Measurements from ENCODE around the gene SARM1. TPM values are rescaled to one million over a fixed set of nuclear protein-coding genes. Genes with fewer than 3 reads are reported as not detected.
"Not testable (repeated sequence)": the region's sequence is repeated elsewhere in the genome, so short reads cannot be mapped to it uniquely, and the experiment has no call there.

SARM1 gene
- total and polyA plus RNA-seq, 2 of the 13 experiments (the other 11 are each of a cell fraction or from before 2014, with no cell fraction given) = 0.73 to 0.86 TPM

DNA sequence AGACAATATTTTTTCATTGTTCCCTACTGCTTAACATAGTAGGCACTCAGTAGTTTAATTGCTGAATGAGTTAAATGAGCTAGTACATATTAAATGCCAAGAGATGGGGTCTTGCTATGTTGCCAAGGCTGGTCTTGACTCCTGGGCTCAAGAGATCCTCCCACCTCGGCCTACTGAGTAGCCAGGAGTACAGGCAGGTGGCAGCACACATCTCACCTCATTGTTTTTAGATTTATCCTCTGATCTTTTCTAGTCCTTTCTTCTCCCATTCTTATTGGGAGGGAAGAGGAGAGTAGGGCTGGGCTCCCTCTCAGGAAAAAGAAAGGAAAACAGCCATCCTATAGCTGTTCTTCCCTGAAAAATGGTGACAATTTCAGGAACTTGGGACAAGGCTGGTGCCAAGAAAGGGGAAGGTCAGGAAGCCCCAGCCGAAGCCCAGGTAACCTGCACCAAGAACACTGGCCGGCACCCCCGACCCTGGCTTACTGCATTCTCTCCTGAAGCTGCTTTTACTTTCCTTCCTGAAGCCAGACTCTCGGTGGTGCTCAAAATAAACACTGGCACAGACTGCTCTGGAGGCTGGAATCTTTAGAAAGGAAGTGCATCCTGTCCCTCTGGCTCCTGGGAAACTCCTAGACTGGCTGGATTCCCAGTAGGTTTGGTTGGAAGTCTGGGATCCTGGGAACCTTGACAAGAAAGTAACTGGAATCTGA, 33.3 kb upstream of the SARM1 start:
- H4K20me1 ChIP-seq (ENCODE audit: insufficient read depth, low read length) = no peaks in the 10 kb centered on the region; the same call in 1 of the 2 replicates
- no peak for DNase-seq (ENCODE audit: low spot score)
- no peaks in the 10 kb centered on the region for H3K9me3 ChIP-seq (ENCODE audit: low read length)
- CTCF ChIA-PET (ENCODE audit: low intra/inter-chr PET ratio, low total read pairs) = no interaction called here
- in situ Hi-C loops (cut with HindIII; ENCODE audit: extremely low pct_ligation_motif_present, low pct_unique_long_range_greater_than_20kb) (no loop called here), intact Hi-C loops (cut with micrococcal nuclease; ENCODE audit: unreplicated experiment) (no loop called here)
- H3K9ac ChIP-seq (ENCODE audit: insufficient read depth, low read depth, low read length) = no peak overlapping the region
- POLR2A ChIA-PET = interaction anchor here (0.9 kb wide), 1 partner anchor 19 kb away, joined by 3 read pairs; the partner anchor contains the start of gene POLDIP2
- FAIRE-seq = no peak
- H3K36me3 ChIP-seq (replicated peaks in 1 of 2; ENCODE audit: control insufficient read depth in 1 of 2, insufficient read depth in 2 of 2, low read length in 2 of 2) = peaks cover 17 to 27% of the 10 kb centered on the region in 2 experiments; a peak in 4 of 5 replicates
- H3K4me2 ChIP-seq (ENCODE audit: low read depth, low read length) = no peak overlapping the region
- TF ChIP-seq POLR2G (IDR thresholded peaks at IDR 0.05; ENCODE audit: low read depth, low read length) = no peak
- TF ChIP-seq ARNT (IDR thresholded peaks at IDR 0.05) = no peak
- TF ChIP-seq, protein P1, sequence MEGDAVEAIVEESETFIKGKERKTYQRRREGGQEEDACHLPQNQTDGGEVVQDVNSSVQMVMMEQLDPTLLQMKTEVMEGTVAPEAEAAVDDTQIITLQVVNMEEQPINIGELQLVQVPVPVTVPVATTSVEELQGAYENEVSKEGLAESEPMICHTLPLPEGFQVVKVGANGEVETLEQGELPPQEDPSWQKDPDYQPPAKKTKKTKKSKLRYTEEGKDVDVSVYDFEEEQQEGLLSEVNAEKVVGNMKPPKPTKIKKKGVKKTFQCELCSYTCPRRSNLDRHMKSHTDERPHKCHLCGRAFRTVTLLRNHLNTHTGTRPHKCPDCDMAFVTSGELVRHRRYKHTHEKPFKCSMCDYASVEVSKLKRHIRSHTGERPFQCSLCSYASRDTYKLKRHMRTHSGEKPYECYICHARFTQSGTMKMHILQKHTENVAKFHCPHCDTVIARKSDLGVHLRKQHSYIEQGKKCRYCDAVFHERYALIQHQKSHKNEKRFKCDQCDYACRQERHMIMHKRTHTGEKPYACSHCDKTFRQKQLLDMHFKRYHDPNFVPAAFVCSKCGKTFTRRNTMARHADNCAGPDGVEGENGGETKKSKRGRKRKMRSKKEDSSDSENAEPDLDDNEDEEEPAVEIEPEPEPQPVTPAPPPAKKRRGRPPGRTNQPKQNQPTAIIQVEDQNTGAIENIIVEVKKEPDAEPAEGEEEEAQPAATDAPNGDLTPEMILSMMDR (CRISPR knock-in tag; IDR thresholded peaks at IDR 0.05) = peak; percentile 16; the same call in 1 of the 2 replicates
- H2AFZ ChIP-seq (ENCODE audit: low read length) = no peak overlapping the region
- ATAC-seq = no peak
- H3K4me3 ChIP-seq (replicated peaks in 1 of 3; ENCODE audit: insufficient read depth in 1 of 3, low read depth in 2 of 3, low read length in 3 of 3) = no peak overlapping the region
- peaks cover 44% of the 10 kb centered on the region for H3K79me2 ChIP-seq (ENCODE audit: insufficient read depth, low read length)
- H3K27me3 ChIP-seq (ENCODE audit: control insufficient read depth in 1 of 2, insufficient read depth in 2 of 2, low read length in 2 of 2) = no peaks in the 10 kb centered on the region; a peak in 1 of 5 replicates
- BruUV-seq (replicated peaks) = no TSS peak
- WGBS (ENCODE audit: low lambda C conversion rate) = 76% methylated on average over 5 of the region's 5 CpGs
- H3K4me1 ChIP-seq (ENCODE audit: insufficient read depth, low read length) = peaks cover 31% of the 10 kb centered on the region
- no peak overlapping the region for H3K27ac ChIP-seq (ENCODE audit: extremely low read length, insufficient read depth, low read length)

DNA sequence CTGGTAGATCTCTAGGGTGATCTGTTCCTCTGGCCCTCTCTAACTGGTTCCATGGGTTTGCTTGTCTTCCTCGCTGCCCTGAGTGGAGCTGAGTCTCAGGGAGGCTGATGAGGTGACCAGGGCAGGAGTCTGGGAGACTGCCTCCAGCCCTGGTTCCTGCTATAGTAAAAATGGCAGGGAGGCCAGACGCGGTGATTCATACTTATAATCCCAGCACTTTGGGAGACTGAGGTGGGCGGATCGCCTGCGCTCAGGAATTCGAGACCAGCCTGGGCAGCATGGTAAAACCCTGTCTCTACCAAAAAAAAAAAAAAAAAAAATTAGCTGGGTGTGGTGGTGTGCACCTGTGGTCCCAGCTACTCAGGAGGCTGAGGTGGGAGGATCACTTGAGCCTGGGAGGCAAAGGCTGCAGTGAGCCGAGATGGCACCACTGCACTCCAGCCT, 32.7 kb upstream of the SARM1 start:
- H3K9ac ChIP-seq (ENCODE audit: insufficient read depth, low read depth, low read length); H2AFZ ChIP-seq (ENCODE audit: low read length); H3K27ac ChIP-seq (ENCODE audit: extremely low read length, insufficient read depth, low read length); H3K9me3 ChIP-seq (ENCODE audit: low read length); CTCF ChIA-PET (ENCODE audit: low intra/inter-chr PET ratio, low total read pairs); H3K4me2 ChIP-seq (ENCODE audit: low read depth, low read length); DNase-seq (ENCODE audit: low spot score); ATAC-seq; BruUV-seq (replicated peaks); FAIRE-seq; H4K20me1 ChIP-seq (ENCODE audit: insufficient read depth, low read length); H3K27me3 ChIP-seq (ENCODE audit: control insufficient read depth in 1 of 2, insufficient read depth in 2 of 2, low read length in 2 of 2); in situ Hi-C loops (cut with HindIII; ENCODE audit: extremely low pct_ligation_motif_present, low pct_unique_long_range_greater_than_20kb); POLR2A ChIA-PET; intact Hi-C loops (cut with micrococcal nuclease; ENCODE audit: unreplicated experiment); H3K4me3 ChIP-seq (replicated peaks in 1 of 3; ENCODE audit: insufficient read depth in 1 of 3, low read depth in 2 of 3, low read length in 3 of 3): not testable (repeated sequence)
- 96% methylated on average over 8 of the region's 8 CpGs for WGBS (ENCODE audit: low lambda C conversion rate)
- Histone ChIP-seq H3K4me1 (ENCODE audit: insufficient read depth, low read length) (peaks cover 25% of the 10 kb centered on the region), H3K79me2 (ENCODE audit: insufficient read depth, low read length) (peaks cover 38% of the 10 kb centered on the region), H3K36me3 (replicated peaks in 1 of 2; ENCODE audit: control insufficient read depth in 1 of 2, insufficient read depth in 2 of 2, low read length in 2 of 2) (peaks cover 20 to 30% of the 10 kb centered on the region in 2 experiments; a peak in 4 of 5 replicates)
